Pons (tissue), 1 donor: ENCODE data around the gene SUSD1.
"Not testable (repeated sequence)": the region's sequence is repeated elsewhere in the genome, so short reads cannot be mapped to it uniquely, and the experiment has no call there.

Experiments used
- DNase-seq: peaks from one replicate; pipeline ENCODE4 v3.0.0-alpha.2; 2016; ENCODE audit warnings: low spot score

SUSD1 gene

GRCh38 chr9:112129246-112129645, 45.9 kb downstream of the SUSD1 start:
- no peak for DNase-seq

- DNase-seq, result not testable (repeated sequence)
These were observed 46.7 kb downstream of the SUSD1 start for GRCh38 chr9:112128399-112128798.

DNA sequence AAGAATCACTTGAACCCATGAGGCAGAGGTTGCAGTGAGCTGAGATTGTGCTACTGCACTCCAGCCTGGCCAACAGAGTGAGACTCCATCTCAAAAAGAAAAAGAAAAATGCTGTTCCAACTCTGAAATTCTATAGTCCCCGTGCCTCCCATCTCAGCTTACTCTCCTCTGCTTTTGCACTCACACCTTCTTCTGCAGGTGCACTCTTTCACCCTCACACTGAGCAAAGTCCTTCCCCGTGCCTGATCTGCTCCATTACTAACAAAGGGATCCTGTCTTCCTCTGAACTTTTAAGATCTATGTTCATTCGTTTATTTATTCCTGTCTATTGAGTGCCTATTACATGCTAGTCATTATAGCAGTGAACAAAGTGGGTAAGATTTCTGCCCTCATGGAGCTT, 47.8 kb downstream of the SUSD1 start:
- DNase-seq, result no peak

- no peak for DNase-seq
These were observed 49.1 kb downstream of the SUSD1 start for GRCh38 chr9:112125951-112126388.

DNA sequence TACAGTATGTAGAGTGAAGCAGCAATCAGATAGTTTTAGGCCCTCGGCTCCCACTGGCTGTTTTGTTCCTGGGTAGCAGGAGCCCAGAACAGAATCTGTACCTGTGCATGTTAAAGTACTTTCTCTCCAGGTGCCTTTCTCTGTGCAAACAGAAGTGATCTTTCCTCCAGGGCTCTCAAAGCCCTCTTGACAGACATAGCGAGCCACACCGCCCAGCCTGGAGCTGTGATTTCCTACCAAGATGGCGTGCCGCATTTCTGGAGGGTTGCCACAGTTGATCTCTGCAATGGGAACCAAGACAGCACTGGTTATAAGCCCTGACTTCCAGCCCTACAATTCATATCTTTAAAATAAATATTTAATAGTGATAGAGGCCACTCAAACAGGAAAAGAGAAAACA, 50.9 kb downstream of the SUSD1 start:
- DNase-seq, result no peak

DNA sequence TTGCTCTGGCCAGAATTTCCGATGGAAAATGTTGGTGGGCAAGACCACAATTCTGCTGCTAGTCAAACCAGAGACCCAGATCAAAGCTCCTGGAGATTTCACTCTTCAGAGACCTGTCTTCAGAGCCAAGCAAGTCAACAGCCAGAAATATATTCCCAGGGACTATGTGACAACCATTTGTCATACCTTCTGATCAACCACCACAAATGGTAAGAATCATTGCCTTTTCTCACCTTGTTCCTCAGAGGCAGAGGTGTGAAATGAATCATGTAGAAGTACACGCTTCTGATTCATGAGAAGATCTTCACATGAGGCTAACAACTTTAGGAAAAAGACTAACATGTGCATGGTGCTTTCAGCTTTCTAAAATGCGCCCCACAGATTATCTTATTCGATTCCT, 53.5 kb downstream of the SUSD1 start:
- no peak for DNase-seq

- no peak for DNase-seq
These were observed 54.6 kb downstream of the SUSD1 start for GRCh38 chr9:112120439-112120925.

DNA sequence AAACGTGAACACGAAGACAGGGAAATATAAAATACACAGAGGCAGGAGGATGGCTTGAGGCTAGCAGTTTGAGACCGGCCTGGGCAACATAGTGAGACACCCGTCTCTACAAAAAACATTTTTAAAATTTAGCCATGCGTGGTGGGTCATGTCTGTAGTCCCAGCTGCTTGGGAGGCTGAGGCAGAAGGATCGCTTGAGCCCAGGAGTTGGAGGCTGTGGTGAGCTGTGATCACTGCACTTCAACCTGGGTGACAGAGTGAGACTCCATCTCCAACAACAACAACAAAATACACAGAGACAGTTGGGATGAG, 55.1 kb downstream of the SUSD1 start:
- DNase-seq, result no peak

DNA sequence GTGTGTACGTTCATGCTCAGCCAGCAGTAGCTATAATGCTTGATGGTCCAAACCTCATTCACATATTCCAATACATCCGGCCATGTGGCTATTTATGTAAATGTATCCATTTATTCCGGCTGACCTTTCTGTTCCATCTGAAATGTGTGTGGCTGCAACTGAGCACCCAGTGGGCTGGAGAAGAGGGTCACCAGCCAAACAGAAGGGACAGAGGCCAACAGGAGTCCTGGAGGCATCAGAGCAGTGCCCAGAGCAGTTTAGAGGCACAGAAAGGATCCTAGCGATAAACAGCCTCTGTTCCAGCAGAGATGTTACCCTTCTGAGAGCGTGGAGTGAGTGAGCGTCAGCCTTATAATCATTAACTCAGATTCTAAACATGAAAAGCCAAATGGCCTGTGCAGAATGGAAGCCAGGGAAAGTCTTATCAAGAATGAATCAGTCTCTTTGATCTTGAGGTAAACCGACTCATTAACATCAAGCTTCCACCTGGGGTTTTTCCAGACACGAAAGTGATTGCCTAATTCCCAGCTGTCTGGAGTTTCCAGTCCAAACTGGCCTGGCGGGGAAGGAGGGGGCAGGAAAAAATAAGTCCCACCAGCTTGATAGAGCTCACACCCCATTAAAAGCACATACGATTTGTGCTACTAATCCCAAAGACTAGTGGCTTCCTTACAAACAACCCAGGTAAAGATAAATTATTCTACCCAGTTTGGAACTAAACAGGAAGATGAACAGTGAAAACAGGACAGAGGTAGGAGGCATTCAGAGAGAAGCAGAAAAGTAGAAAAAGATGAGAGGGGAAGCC, 55.7 kb downstream of the SUSD1 start:
- DNase-seq, result no peak

DNA sequence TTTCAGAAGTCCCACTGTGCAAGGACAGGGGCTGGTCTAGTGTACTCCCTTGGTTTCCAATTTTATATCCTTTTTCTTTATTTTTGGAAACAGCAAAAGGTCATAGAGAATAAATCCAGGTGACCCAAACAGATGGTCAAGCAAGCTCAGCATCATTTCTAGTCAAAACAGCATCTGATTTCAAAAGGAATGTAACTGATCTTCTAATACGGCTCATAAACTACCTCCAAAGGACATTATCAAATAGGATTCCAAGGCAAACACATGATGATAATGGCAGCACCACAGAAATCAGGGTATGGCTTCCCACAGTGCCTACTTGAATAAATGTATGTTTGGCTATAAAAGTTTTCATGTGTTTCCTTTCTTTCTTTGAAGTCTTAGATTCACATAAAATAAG, 57.1 kb downstream of the SUSD1 start:
- no peak for DNase-seq

DNA sequence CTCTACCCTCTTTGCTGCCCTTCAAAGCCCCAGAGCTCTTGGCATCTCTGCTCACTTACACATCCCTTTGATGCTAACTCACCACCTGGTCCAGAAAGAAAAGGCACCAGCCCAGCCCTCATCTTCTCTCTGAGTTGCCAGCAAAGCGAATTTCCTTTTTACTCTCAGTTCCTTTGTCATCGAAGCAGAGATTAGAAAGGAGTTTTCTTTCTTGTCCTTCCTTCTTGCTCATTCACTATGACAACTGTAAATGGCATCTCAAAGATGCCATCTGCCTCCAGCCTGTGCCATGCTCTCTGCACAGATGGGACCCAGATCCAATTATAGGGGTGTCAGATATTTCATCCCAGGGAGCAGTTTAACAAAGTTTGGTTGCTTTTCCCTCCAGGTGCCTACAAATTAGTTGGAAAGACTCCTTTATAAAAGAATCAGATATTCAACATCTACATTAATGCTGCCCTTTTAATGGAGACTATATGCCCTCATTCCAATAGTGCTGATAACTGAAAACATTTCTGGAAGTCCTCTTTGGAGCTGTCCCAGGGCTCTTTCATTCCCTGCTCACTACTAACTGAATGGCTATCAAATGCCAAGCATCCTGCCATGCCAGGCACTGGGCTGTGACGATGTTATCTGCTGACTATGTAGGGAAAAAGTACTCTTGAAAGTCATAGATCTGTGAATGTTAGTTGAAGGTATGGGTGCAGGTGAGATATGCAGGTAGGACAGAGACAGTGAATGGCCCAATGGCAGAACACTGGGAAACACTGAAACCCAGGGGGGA, 58.9 kb downstream of the SUSD1 start:
- no peak for DNase-seq

DNA sequence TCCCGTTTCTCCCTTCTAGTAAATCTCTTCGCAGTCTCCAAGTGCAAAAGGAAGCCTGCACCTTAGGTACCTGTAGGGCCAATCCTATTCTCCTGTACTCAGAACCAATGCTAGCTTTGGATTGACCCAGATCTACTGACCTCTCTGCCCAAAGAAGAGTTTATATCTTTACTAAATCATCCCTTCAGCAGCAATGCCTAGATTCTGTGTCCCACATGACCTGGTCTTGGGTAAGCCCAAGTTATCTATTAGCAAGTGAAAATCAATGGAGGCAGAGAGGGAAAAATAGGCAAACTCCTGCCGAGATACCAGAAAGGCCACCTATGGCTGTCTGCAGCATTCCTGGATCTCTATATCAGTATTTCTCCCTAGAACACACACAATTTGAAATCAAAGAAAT, 60.0 kb downstream of the SUSD1 start:
- no peak for DNase-seq

DNA sequence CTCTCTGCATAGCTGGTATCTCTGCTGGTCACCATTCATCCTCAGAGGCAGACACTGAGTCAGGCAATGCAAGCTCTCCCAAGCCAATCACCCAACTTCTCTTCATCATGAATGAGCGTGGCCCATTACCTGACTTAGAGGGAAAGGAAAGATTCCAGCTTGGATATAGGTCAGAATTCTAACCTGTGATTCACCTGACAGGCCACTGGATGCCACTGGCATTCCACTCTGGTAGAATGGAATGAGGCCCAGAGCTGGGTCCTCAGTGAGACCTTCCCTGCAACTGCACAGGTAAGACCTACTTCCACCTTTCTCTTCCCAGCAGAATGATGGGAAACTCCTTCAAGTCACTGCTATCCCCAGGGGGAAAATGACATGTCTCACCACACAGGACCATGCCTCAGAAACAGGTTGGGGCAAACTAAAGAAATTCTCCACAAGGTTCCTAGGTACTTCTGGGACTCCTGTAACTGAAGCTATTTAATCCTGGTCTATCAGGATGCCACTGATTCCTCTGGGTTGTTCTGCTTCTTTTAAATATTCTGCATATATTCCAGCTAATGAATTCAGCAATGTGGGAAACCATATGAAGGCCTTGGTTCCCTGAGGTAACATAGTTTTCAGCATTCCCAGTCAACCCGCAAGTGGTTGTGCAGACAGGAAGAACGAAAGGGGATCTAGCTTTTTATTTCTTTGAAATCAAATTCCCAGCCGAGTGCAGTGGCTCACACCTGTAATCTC, 62.0 kb downstream of the SUSD1 start:
- no peak for DNase-seq

GRCh38 chr9:112112519-112112918, 62.6 kb downstream of the SUSD1 start:
- DNase-seq, result no peak

- DNase-seq, result no peak
These were observed 63.6 kb downstream of the SUSD1 start for GRCh38 chr9:112111461-112111860.

- DNase-seq, result no peak
These were observed 64.4 kb downstream of the SUSD1 start for GRCh38 chr9:112110777-112111113.

DNA sequence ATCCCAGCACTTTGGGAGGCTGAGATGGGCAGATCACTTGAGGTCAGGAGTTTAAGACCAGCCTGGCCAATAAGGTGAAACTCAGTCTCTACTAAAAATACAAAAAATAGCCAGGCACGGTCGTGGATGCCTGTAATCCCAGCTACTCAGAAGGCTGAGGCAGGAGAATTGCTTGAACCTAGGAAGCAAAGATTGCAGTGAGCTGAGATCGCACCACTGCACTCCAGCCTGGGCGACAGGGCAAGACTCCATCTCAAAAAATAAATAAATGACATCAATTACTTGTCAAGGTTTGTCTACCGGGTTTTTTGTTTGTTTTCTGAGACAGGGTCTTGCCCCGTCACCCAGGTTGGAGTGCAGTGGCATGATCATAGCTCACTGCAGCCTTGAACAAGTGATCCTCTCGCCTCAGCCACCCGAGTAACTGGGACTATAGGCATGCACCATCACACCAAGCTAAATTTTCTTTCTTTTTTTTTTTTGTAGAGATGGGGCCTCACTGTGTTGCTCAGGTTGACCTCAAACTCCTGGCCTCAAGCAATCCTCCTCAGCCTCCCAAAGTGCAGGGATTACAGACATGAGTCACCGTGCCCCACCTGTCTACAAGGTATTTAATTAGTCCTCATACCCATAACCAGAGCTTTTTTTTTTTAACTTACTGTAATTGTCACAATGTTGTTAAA, 64.9 kb downstream of the SUSD1 start:
- DNase-seq, result no peak

DNA sequence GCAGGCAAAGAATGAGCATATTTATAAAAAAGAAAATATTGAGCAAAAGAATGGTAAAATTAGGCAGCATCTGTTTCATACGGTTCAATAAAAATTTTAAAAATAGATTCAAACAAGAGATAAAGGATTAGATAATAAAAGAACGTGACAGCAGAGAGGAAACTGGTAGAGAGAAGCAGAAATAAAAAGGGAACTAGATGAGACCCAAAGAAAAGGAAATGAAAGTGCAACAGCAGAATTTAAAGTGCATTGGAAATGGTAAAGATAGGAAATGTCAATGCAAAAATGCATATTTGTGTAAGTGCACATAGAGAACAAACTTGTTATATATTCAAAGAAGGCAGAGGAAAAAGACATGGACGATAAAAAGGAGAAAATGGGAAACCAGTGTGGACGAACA, 70.2 kb downstream of the SUSD1 start:
- DNase-seq, result peak; percentile 45

DNA sequence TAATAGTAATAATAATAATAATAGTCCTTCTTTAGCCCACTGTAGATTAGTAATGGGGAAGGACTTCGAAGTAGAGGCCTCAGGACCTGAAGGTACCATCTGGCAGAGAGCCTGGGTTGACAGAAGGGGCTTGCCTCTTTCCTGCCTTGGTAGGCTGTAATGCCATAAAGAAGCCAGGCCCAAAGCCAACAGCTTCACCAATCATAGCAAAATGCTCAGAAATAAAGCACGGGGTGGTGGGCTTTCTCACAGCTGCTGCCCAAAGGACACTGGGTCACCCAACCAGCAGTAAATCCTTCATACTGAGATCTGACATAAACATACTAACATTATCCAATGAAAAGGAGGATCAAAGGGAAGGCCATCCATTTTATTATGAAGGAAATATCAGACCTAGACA, 70.7 kb downstream of the SUSD1 start:
- DNase-seq, result no peak

- no peak for DNase-seq
These were observed 71.7 kb downstream of the SUSD1 start for GRCh38 chr9:112103405-112103804.

DNA sequence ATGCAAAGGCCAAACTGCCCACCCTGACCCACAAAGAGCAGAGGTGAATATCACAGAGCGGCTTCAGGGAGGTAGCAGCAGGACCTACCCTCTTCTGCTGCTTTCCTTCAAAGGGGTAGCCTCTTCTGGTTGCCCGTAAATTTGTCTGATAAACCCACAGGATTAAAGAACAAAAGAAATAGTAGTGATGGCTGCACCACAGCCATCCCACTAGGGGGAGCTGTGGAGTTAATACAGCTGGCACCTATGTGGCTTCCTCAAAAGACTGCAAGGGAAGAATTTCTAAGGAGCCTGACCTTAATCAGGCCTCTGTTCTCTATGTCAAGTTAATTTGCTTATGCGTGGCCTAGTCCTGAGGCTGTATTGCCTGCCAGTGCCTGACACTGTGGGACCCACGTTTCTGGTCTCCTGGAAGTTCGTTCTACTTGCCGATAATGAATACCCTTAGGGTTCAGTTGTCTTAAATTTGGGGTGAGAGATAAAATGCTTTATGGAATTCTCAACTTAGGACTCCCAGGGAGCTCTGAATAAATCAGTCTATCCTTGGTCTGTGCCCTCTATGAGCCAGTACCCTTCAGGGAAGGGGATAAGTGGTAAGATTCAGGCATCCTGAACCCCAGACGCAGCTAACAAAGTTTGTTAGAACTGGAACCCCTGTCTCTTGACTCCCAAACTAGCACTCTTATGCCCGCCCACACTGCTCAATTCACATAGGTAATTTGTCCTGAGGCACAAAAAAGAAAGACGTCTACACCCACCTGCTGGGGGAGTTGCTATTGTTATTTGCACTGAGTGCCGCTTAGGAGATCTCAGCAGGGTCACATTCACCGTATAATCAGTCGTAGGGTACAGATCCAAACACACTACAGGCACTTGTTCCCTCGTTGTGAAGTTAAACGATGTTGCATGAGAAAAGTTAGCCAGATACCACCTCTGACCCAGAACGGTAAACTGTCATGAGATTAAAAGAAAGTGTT, 77.1 kb downstream of the SUSD1 start:
- peak; percentile 67 for DNase-seq
